IPS-18c (cell line): ENCODE measurements around the gene MS4A15.
"Not testable (repeated sequence)": the region's sequence is repeated elsewhere in the genome, so short reads cannot be mapped to it uniquely, and the experiment has no call there.

ENCODE experiments used
- H3K4me3 ChIP-seq: 2 replicates; pipeline ENCODE4 v1.7.0; 2013; ENCODE audit warnings: low read depth, mild to moderate bottlenecking, low read length, moderate library complexity; ENCODE audit not compliant: insufficient read depth
- H3K9me3 ChIP-seq: one replicate; pipeline ENCODE4 v1.6.1; 2013; ENCODE audit warnings: mild to moderate bottlenecking, low read length, moderate library complexity; ENCODE audit not compliant: control insufficient read depth, insufficient read depth

Gene MS4A15

DNA sequence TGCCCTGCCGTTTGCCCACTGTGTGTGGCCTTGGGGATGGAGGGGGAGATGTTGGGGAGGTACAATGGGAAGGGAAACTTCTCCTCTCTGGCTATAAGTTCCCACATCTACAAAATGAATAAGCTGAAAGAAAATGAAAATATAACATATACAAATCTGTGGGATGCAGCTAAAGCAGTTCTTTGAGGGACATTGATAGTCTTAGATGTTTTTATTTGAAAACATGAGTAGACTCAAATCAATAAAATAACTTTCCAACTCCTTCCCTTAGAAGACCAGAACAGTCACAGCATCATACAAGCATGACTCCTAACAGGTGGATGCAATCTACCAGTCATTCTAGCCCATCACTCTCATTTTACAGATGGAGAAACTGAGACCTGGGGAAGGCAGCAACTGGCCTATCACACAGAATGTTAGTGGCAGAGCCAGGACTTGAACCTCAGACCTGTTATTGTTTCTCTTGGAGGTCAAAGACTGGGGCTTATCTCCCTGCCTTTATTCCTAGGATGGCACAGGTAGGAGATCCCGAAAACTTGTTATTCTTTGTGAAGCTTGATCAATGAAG lies 60.0 kb downstream of the MS4A15 start:
- Histone ChIP-seq H3K4me3 (no peak overlapping the region), H3K9me3 (peaks cover 2% of the 10 kb centered on the region)

GRCh38 chr11:60818057-60818456 lies 61.4 kb downstream of the MS4A15 start:
- no peak overlapping the region for H3K4me3 ChIP-seq
- peaks cover 2% of the 10 kb centered on the region for H3K9me3 ChIP-seq

GRCh38 chr11:60821827-60822599 lies 65.3 kb downstream of the MS4A15 start:
- Histone ChIP-seq H3K4me3 (no peak overlapping the region), H3K9me3 (no peaks in the 10 kb centered on the region)

DNA sequence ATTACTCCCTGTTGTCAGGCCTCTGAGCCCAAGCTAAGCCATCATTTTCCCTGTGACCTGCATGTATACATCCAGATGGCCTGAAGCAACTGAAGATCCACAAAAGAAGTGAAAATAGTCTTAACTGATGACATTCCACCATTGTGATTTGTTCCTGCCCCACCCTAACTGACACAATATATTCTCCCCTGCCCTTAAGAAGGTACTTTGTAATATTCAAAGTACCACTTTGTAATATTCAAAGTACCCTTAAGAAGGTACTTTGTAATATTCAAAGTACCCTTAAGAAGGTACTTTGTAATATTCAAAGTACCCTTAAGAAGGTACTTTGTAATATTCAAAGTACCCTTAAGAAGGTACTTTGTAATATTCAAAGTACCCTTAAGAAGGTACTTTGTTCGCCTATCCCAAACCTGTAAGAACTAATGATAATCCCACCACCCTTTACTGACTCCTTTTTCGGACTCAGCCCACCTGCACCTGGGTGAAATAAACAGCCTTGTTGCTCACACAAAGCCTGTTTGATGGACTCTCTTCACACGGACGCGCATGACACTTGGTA lies 67.2 kb downstream of the MS4A15 start:
- not testable (repeated sequence) for H3K4me3 ChIP-seq, H3K9me3 ChIP-seq

- H3K4me3 ChIP-seq, result no peak overlapping the region
- H3K9me3 ChIP-seq, result no peaks in the 10 kb centered on the region
Observed at GRCh38 chr11:60825118-60825517, 68.5 kb downstream of the MS4A15 start.

DNA sequence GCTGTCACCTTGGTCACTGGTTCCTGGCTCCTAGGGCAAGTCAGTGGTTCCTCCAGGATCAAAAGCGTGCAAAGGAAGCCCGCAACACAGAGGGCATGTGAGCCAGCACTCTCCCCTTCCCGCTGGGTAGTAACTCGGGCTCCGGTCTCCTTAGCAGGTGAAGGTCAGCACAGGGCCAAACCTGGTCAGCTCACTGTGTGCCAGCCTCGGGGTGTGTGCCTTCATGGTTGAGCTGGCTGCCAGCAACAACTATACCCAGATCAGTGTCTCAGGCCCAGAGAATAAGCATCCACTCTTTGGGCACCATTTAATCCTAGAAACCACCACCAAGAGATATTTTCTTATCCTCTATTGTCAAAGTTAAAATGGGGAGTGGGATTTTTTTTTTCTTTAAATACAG lies 69.1 kb downstream of the MS4A15 start:
- no peaks in the 10 kb centered on the region for H3K9me3 ChIP-seq
- H3K4me3 ChIP-seq, result no peak overlapping the region
